Skeletal muscle satellite cell (primary cell): ENCODE data around the gene WWOX.

Experiments
- H3K27me3 ChIP-seq: 2 replicates; pipeline ENCODE4 v1.7.0; 2013; ENCODE audit warnings: low read length; ENCODE audit not compliant: control insufficient read depth, insufficient read depth
- H3K36me3 ChIP-seq: 2 replicates; pipeline ENCODE4 v1.7.0; 2013; ENCODE audit warnings: mild to moderate bottlenecking, control low read depth, low read length; ENCODE audit not compliant: insufficient read depth
- H3K4me1 ChIP-seq: 2 replicates; pipeline ENCODE4 v1.7.0; 2013; ENCODE audit warnings: low read length; ENCODE audit not compliant: control insufficient read depth, insufficient read depth
- H3K4me2 ChIP-seq: 2 replicates; pipeline ENCODE4 v1.7.0; 2013; ENCODE audit warnings: mild to moderate bottlenecking, low read length
- H3K4me3 ChIP-seq: 2 replicates; pipeline ENCODE4 v1.7.0; 2013; ENCODE audit warnings: low read length
- H3K9ac ChIP-seq: 2 replicates; pipeline ENCODE4 v1.7.0; 2013; ENCODE audit warnings: mild to moderate bottlenecking, low read depth, low read length, moderate library complexity
- H3K9me3 ChIP-seq: replicated peaks from 2 replicates; pipeline ENCODE4 v1.7.0; 2013; ENCODE audit warnings: mild to moderate bottlenecking, control low read depth, low read length

WWOX gene

DNA sequence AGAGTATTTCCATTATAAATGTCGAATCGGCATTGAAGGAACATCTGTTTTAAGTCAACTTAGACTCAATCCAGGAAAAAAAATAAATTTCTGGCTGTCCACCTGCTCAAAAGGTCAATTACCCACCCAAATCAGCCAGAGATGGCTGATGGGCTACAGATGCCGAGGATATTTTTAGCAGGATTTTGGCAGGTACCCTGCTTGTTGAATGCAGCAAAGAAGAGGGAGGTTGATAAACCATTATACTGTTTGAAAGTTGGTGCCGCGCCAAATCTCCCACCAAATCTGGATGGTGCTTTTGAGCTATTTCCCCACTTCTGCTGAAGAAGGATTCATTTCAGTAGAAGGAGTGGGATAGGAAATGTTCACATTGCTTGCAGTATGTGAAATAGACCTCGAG lies 963.4 kb downstream of the WWOX start:
- no peak overlapping the region for H3K4me3 ChIP-seq
- H3K4me1 ChIP-seq = no peaks in the 10 kb centered on the region
- no peak overlapping the region for H3K9ac ChIP-seq
- H3K36me3 ChIP-seq = no peaks in the 10 kb centered on the region
- H3K4me2 ChIP-seq = no peak overlapping the region
- no peaks in the 10 kb centered on the region for H3K27me3 ChIP-seq
- peaks cover 8% of the 10 kb centered on the region for H3K9me3 ChIP-seq

DNA sequence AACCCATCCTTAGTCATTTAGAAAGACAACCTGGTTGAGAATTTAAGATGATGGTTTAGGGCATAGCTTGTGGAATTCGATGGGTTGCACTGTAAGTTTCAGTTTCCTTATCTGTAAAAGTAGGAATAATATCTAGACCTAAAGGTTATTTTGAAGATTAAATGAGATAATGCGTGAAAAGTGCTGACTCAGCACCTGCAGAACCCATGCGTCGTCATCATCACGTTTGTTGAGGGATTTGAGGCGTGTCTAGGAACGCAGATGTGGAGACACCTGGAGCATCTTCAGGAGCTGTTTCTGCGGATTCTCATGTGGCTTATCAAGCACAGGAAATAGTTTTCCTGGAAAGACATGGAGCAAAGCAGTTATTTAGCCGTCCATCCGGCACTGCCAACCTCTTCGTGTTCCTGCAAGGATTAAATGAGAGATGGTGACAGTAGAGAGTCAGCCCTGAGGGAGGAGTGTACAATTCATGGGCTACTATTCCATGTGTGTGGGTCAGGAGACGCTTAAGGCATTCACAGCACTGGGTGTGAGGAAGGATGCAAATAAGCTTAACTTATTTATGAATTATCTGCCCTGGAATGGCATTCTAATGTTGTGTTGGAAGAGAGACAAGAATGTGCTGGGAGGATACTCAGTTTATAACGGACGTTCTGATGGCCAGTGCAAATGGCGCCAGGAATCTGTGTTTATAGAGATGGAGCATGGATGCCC lies 965.0 kb downstream of the WWOX start:
- Histone ChIP-seq H3K9me3 (peaks cover 8% of the 10 kb centered on the region), H3K4me3 (no peak overlapping the region), H3K4me2 (no peak overlapping the region), H3K9ac (no peak overlapping the region), H3K36me3 (no peaks in the 10 kb centered on the region), H3K4me1 (no peaks in the 10 kb centered on the region), H3K27me3 (no peaks in the 10 kb centered on the region)

DNA sequence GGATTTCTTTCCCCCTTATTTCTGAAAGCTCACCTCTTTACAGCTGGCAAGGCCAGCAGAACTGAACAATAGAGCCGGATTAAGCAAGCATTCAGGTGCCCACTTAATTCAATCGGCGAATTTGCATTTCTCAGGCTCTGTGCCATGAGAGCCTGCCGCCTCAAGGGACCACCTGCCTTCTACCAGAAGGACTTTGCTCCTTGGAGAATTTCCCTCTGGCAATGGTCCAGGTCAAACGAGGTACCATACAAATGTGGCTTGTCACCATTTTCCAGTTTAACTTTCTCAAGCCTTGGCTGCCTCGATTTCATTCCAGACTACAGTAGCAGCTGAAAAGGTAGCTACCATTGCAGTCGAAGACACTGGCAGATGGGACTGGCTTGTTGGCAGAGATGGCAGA lies 967.1 kb downstream of the WWOX start:
- Histone ChIP-seq H3K4me1 (no peaks in the 10 kb centered on the region), H3K27me3 (no peaks in the 10 kb centered on the region), H3K36me3 (no peaks in the 10 kb centered on the region), H3K4me3 (no peak overlapping the region), H3K9ac (no peak overlapping the region), H3K9me3 (peaks cover 8% of the 10 kb centered on the region), H3K4me2 (no peak overlapping the region)

DNA sequence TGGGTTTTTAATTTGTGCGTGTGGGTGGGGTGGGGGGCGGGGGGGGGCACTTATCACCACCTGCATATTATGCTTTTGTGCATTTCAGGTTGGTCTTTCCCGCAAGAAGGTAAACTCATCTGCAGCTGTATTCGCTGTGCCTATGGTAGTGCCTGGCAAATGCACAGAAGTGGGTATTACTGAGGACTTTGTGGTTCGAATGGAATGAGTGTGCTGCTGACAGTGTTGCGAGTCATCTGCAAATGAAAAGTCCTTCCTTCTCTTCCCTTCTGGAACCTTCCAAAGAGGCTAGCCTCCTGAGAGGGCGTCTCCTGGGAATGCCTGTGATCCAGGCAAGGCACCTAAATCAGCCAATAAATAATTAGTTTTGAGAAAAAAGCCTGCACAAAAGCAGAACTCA lies 968.1 kb downstream of the WWOX start:
- no peaks in the 10 kb centered on the region for H3K27me3 ChIP-seq
- no peaks in the 10 kb centered on the region for H3K4me1 ChIP-seq
- H3K4me2 ChIP-seq = no peak overlapping the region
- H3K9me3 ChIP-seq = peaks cover 9% of the 10 kb centered on the region
- H3K9ac ChIP-seq = no peak overlapping the region
- H3K4me3 ChIP-seq = no peak overlapping the region
- H3K36me3 ChIP-seq = no peaks in the 10 kb centered on the region

DNA sequence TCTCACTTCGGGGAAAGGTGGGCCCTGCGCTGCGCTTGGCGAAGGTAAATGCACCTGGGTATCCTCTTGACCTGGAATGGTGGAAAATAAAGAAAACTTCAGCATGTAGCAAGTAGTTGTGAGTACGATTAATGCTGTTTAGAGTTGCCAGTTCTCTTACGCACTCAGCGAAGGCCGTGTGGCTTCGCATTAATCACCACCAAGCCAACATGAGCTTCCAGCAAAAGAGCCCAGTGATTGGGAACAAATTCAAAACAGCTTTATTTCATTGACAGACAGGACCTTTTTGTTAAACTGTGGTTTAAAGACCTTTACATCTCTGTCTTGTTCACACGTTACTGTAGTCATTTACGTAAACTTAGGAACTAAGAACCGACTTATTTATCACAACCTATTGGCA lies 969.7 kb downstream of the WWOX start:
- no peaks in the 10 kb centered on the region for H3K4me1 ChIP-seq
- no peak overlapping the region for H3K4me3 ChIP-seq
- no peaks in the 10 kb centered on the region for H3K27me3 ChIP-seq
- H3K9me3 ChIP-seq = peaks cover 9% of the 10 kb centered on the region
- H3K36me3 ChIP-seq = no peaks in the 10 kb centered on the region
- no peak overlapping the region for H3K4me2 ChIP-seq
- H3K9ac ChIP-seq = no peak overlapping the region

DNA sequence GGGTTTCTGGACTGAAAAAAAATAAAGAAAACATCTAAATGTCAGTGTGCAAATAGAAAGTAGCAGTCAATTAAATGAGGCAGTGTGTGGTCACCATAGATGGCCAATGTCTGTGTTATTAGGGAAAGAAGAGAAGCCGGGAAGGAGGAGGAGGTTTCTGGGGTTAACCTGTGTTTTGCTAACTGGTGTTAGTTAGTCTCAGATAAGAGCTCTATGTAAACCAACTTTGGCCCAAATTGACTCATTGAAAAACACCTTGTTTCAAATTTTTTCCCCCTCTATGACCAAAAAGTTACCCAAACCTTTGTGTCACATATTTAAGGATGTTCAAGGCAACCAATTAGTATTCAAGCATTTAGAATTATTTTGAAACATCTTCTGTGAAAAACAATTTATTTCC lies 970.2 kb downstream of the WWOX start:
- Histone ChIP-seq H3K9me3 (peaks cover 9% of the 10 kb centered on the region), H3K27me3 (no peaks in the 10 kb centered on the region), H3K9ac (no peak overlapping the region), H3K4me1 (no peaks in the 10 kb centered on the region), H3K4me3 (no peak overlapping the region), H3K4me2 (no peak overlapping the region), H3K36me3 (no peaks in the 10 kb centered on the region)

DNA sequence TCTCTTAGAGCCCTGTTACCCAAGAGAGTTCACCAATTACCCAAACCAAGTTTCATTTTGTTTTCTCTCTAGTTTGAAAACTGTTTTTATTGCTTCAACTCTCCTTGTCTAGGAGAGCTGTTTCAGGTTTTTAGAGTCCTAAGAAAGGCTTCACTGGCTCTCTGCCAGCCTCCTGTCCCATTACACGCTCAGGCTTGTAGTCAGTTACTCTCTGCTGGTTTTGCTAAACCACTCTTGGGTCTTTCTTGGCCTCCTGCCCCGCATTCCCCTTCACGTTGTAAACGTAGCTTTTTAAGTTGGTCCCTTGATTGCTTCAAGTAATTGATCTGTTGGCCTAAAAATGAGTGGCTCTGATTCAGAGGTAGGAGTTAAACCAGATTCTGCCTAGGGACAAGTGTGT lies 972.0 kb downstream of the WWOX start:
- H3K36me3 ChIP-seq = no peaks in the 10 kb centered on the region
- no peak overlapping the region for H3K4me3 ChIP-seq
- no peak overlapping the region for H3K4me2 ChIP-seq

DNA sequence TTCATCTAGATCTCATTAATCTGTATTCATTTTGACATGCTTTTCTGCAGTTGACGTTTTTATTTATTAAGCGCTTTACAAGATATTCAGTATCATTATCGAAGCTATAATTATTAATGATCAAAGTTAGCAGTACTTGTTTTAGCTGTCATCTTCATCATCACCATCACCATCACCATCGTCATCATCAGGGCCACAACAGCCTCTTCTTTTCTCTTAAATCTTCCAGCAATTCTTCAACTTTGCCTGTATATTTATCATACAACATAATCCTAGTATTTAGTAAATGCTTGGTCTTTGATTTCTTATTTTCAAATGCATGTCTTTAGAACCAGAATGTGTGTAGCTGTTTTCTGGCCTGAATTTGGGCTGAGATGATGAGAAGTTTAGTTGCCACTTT lies 973.1 kb downstream of the WWOX start:
- no peak overlapping the region for H3K9ac ChIP-seq
- peaks cover 4% of the 10 kb centered on the region for H3K9me3 ChIP-seq
- H3K4me3 ChIP-seq = no peak overlapping the region
- no peaks in the 10 kb centered on the region for H3K36me3 ChIP-seq
- no peaks in the 10 kb centered on the region for H3K27me3 ChIP-seq
- H3K4me1 ChIP-seq = no peaks in the 10 kb centered on the region
- H3K4me2 ChIP-seq = no peak overlapping the region

More for the DNA sequence above, 972.0 kb downstream of the WWOX start:
- Histone ChIP-seq H3K9me3 (peaks cover 4% of the 10 kb centered on the region), H3K27me3 (no peaks in the 10 kb centered on the region), H3K9ac (no peak overlapping the region), H3K4me1 (no peaks in the 10 kb centered on the region)

DNA sequence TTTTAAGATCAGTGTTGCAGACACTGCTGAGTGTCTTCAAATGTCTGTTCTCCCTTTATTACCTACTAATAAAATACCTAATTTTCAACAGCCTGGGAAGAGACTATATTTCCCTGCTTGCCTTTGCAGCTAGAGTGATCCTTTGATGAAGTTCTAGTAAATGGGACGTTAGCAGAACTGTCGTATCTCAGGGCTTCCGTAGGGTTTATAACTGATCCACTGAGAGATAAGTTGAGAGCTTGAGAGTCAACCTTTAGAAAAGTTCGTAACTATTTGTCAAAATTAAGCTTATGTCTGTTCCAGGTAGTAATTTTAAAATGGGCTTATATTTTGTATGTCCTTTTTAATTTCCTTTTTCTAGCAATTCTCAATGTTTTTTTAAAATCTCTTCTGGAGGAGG lies 974.1 kb downstream of the WWOX start:
- H3K9ac ChIP-seq = no peak overlapping the region
- H3K9me3 ChIP-seq = peaks cover 4% of the 10 kb centered on the region
- H3K4me2 ChIP-seq = no peak overlapping the region
- H3K36me3 ChIP-seq = no peaks in the 10 kb centered on the region
- no peaks in the 10 kb centered on the region for H3K4me1 ChIP-seq
- no peak overlapping the region for H3K4me3 ChIP-seq
- H3K27me3 ChIP-seq = no peaks in the 10 kb centered on the region

DNA sequence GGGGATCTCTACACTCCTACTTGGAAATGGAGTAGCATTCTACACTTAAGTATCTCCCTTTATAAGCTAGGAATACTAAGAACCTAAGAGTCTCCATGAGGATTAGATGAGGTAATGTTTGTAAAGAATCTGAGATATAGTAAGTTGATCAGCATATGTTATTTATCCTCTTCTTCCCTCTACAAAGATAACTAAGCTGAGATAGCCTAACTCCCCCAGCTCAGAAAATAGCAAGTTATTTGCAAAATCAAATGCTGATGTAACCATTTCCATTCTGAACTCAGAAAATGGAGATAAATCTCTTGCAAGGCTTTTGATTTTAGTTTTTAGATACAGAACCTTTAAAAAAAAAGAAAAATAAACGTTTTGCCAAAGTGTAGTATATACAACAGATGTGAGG lies 975.1 kb downstream of the WWOX start:
- Histone ChIP-seq H3K4me1 (no peaks in the 10 kb centered on the region), H3K9me3 (peaks cover 4% of the 10 kb centered on the region), H3K9ac (no peak overlapping the region), H3K27me3 (no peaks in the 10 kb centered on the region), H3K36me3 (no peaks in the 10 kb centered on the region), H3K4me2 (no peak overlapping the region), H3K4me3 (no peak overlapping the region)

DNA sequence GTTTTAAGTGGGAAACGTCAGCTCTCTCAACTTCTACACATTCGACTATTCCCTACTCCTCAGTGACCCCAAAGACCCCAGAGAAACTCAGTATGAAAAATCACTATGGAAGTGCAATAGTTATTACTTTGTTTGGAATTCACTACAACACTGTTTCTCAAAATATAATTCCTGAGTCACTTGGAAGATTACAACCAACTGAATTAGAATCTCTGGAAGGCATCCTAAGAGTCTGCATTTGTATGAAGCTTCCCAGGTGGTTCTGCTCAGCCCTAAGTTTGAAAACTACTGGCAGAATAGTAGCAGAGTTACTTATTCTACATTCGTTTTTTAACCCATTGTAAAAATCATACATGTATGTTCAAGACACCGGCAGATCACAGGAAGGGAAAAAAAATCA lies 975.5 kb downstream of the WWOX start:
- H3K4me2 ChIP-seq = no peak overlapping the region
- no peaks in the 10 kb centered on the region for H3K27me3 ChIP-seq

DNA sequence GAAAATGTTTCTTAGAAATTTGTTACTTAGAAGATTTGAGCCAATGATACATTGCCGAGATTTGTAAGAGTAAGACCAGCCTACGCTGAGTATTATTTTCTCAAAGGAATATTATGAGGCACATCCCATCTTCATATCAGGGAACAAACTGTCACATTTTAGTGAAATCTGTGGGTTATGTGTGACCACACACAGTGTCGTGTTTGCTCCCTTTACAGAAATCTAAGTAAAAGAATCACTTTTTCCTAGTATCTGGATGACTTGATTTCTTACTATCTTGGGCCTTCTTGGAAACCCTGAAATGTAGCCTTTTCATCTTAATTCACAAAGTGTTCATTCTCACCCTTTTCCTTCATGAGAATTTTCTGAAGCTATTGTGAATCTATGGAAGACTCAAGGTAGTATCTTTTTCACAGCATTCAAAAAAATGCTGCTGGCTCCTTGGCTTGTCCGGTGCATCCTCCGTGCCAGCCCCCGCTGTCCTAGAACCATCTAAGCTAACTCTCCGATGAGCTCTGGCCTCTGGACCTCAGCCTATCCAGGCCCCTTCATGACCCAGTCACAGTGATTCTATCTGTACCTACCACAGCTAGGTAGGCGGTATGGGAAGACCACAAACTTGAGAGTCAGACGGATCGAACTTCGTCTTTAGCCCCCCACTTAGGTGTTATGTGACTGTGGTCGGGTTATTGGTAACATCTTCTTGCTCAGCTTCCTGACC lies 976.8 kb downstream of the WWOX start:
- H3K36me3 ChIP-seq = no peaks in the 10 kb centered on the region
- H3K9ac ChIP-seq = no peak overlapping the region
- no peaks in the 10 kb centered on the region for H3K4me1 ChIP-seq
- no peak overlapping the region for H3K4me3 ChIP-seq
- H3K27me3 ChIP-seq = no peaks in the 10 kb centered on the region
- H3K9me3 ChIP-seq = peaks cover 4% of the 10 kb centered on the region
- no peak overlapping the region for H3K4me2 ChIP-seq

More for the DNA sequence above, 975.5 kb downstream of the WWOX start:
- no peaks in the 10 kb centered on the region for H3K36me3 ChIP-seq
- H3K4me3 ChIP-seq = no peak overlapping the region
- peaks cover 4% of the 10 kb centered on the region for H3K9me3 ChIP-seq
- H3K4me1 ChIP-seq = no peaks in the 10 kb centered on the region
- no peak overlapping the region for H3K9ac ChIP-seq
